HG03159 (cell line): ENCODE data around the gene CACNB2.

ENCODE experiments used
- ATAC-seq: cut with Tn5 transposase; IDR thresholded peaks from one replicate; pipeline ENCODE4 v1.9.1; 2021; ENCODE audit warnings: mild to moderate bottlenecking, moderate library complexity; ENCODE audit not compliant: unreplicated experiment

The CACNB2 gene

GRCh38 chr10:18224626-18225445 lies 84.6 kb downstream of the CACNB2 start:
- no peak for ATAC-seq

- ATAC-seq, result no peak
Observed at GRCh38 chr10:18226336-18226735, 86.1 kb downstream of the CACNB2 start.

GRCh38 chr10:18229826-18230225 lies 89.6 kb downstream of the CACNB2 start:
- no peak for ATAC-seq

GRCh38 chr10:18230794-18231193 lies 90.6 kb downstream of the CACNB2 start:
- no peak for ATAC-seq

GRCh38 chr10:18231480-18231879 lies 91.3 kb downstream of the CACNB2 start:
- no peak for ATAC-seq

- ATAC-seq, result no peak
Observed at GRCh38 chr10:18233775-18234174, 93.6 kb downstream of the CACNB2 start.

- ATAC-seq, result no peak
Observed at GRCh38 chr10:18235477-18235876, 95.3 kb downstream of the CACNB2 start.

GRCh38 chr10:18236756-18237155 lies 96.5 kb downstream of the CACNB2 start:
- no peak for ATAC-seq

GRCh38 chr10:18238870-18239485 lies 98.8 kb downstream of the CACNB2 start:
- ATAC-seq, result no peak

GRCh38 chr10:18240185-18240882 lies 100.1 kb downstream of the CACNB2 start:
- ATAC-seq, result no peak

- no peak for ATAC-seq
Observed at GRCh38 chr10:18246967-18247366, 106.7 kb downstream of the CACNB2 start.

- no peak for ATAC-seq
Observed at GRCh38 chr10:18252086-18252485, 111.9 kb downstream of the CACNB2 start.

GRCh38 chr10:18254086-18254485 lies 113.9 kb downstream of the CACNB2 start:
- no peak for ATAC-seq

GRCh38 chr10:18254692-18255091 lies 114.5 kb downstream of the CACNB2 start:
- no peak for ATAC-seq

GRCh38 chr10:18260310-18260922 lies 120.2 kb downstream of the CACNB2 start:
- no peak for ATAC-seq

- no peak for ATAC-seq
Observed at GRCh38 chr10:18261063-18261610, 120.9 kb downstream of the CACNB2 start.

- no peak for ATAC-seq
Observed at GRCh38 chr10:18261768-18262231, 121.6 kb downstream of the CACNB2 start.

GRCh38 chr10:18264466-18265050 lies 124.3 kb downstream of the CACNB2 start:
- ATAC-seq, result no peak

GRCh38 chr10:18268005-18268404 lies 127.8 kb downstream of the CACNB2 start:
- ATAC-seq, result no peak

- no peak for ATAC-seq
Observed at GRCh38 chr10:18271491-18271890, 131.3 kb downstream of the CACNB2 start.

GRCh38 chr10:18273039-18273438 lies 132.8 kb downstream of the CACNB2 start:
- no peak for ATAC-seq
